ENCODE data around the gene IKZF3. TPM values are rescaled to one million over a fixed set of nuclear protein-coding genes. Genes with fewer than 3 reads are reported as not detected.

IKZF3 gene
- total RNA-seq, 1 experiment from 2014 or later, result 0.22 TPM

DNA sequence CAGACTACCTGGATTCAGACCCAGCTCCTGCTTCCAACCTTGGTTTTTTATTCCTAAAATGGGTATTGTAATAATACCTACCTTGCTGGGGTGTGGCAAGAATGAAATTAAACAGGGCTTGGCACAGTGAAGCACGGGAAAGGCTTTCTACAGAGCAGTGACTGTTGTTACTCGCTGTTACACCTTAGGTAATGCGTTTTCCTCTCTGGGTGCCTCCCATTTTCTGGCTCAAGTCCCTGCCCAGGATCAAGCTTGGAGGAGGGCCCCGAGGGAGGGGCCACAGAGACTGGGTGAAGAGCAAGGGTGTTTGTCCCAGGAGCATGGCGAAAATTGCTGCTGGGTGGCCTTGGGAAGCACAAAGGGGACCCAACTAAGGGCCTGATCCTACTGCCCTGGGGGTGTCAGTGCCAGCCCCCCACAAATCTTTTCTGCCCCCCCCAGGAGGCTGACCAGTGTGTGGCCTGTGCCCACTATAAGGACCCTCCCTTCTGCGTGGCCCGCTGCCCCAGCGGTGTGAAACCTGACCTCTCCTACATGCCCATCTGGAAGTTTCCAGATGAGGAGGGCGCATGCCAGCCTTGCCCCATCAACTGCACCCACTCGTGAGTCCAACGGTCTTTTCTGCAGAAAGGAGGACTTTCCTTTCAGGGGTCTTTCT, 147.1 kb downstream of the IKZF3 start:
- Histone ChIP-seq H2AFZ (ENCODE audit: low read length) (no peak overlapping the region), H3K4me2 (ENCODE audit: insufficient read depth, insufficient read length, low read length) (no peak overlapping the region), H3K27ac (ENCODE audit: insufficient read length, low read depth, low read length) (no peak overlapping the region), H3K4me1 (ENCODE audit: insufficient read depth, low read length) (no peaks in the 10 kb centered on the region), H4K20me1 (ENCODE audit: control insufficient read depth, insufficient read depth, insufficient read length) (no peaks in the 10 kb centered on the region), H3K9me3 (ENCODE audit: control insufficient read depth, low read depth, low read length) (no peaks in the 10 kb centered on the region), H2BK20ac (ENCODE audit: low read depth, low read length, poor library complexity, severe bottlenecking) (no peak overlapping the region), H3K79me1 (ENCODE audit: insufficient read depth, low read depth, low read length, poor library complexity, severe bottlenecking) (no peaks in the 10 kb centered on the region), H3T11ph (ENCODE audit: low read length) (no peak overlapping the region), H2BK15ac (ENCODE audit: low read depth, low read length) (no peak overlapping the region), H4K91ac (ENCODE audit: insufficient read length, low read depth, low read length) (no peak overlapping the region), H3K27me3 (ENCODE audit: insufficient read depth, low read length) (no peaks in the 10 kb centered on the region), H2BK5ac (ENCODE audit: insufficient read length, low read length) (no peak overlapping the region), H3K14ac (ENCODE audit: insufficient read depth, low read length) (no peak overlapping the region), H2BK120ac (ENCODE audit: low read depth, low read length, poor library complexity, severe bottlenecking) (no peak overlapping the region), H4K5ac (ENCODE audit: insufficient read length, low read depth, low read length) (no peak overlapping the region), H4K8ac (replicated peaks; ENCODE audit: insufficient read length, low read depth, low read length) (no peak overlapping the region), H3K4ac (ENCODE audit: low read depth, low read length) (no peak overlapping the region), H2BK12ac (ENCODE audit: insufficient read length, low read depth, low read length) (no peak overlapping the region), H3K23ac (ENCODE audit: insufficient read length, low read depth, low read length) (no peak overlapping the region), H3K56ac (ENCODE audit: insufficient read length, low read depth, low read length) (no peak overlapping the region), H3K18ac (ENCODE audit: insufficient read length, low read depth, low read length) (no peak overlapping the region), H3K79me2 (ENCODE audit: insufficient read depth, low read length) (no peaks in the 10 kb centered on the region), H3K23me2 (ENCODE audit: insufficient read length, low read depth, low read length, poor library complexity, severe bottlenecking) (no peaks in the 10 kb centered on the region), H3K9ac (ENCODE audit: extremely low read depth, insufficient read length, low read length) (no peak overlapping the region), H2AK5ac (ENCODE audit: insufficient read length, low read length) (no peak overlapping the region)
- TF ChIP-seq, protein P1, sequence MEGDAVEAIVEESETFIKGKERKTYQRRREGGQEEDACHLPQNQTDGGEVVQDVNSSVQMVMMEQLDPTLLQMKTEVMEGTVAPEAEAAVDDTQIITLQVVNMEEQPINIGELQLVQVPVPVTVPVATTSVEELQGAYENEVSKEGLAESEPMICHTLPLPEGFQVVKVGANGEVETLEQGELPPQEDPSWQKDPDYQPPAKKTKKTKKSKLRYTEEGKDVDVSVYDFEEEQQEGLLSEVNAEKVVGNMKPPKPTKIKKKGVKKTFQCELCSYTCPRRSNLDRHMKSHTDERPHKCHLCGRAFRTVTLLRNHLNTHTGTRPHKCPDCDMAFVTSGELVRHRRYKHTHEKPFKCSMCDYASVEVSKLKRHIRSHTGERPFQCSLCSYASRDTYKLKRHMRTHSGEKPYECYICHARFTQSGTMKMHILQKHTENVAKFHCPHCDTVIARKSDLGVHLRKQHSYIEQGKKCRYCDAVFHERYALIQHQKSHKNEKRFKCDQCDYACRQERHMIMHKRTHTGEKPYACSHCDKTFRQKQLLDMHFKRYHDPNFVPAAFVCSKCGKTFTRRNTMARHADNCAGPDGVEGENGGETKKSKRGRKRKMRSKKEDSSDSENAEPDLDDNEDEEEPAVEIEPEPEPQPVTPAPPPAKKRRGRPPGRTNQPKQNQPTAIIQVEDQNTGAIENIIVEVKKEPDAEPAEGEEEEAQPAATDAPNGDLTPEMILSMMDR (conservative IDR thresholded peaks at IDR 0.05), result no peak
- H3K36me3 Mint-ChIP-seq (ENCODE audit: insufficient read depth in 1 of 3, low read depth in 3 of 3), result peaks cover 68 to 92% (median 78%) of the 10 kb centered on the region in 3 experiments; a peak in 6 of 7 replicates
- no peaks in the 10 kb centered on the region for H3K9me3 Mint-ChIP-seq
- WGBS (ENCODE audit: extremely low coverage, insufficient read length, low lambda C conversion rate), result no CpG with 5 or more reads among the region's 11 CpGs
- no peak overlapping the region for H3K4me3 Mint-ChIP-seq
- DNase-seq, result no peak
- H3K4me1 Mint-ChIP-seq, result no peaks in the 10 kb centered on the region
- H3K27ac Mint-ChIP-seq, result peak overlapping the region in 2 of 3 experiments; percentile 44 to 84; a peak in 3 of 7 replicates
- H3K27me3 Mint-ChIP-seq (ENCODE audit: low read depth), result no peaks in the 10 kb centered on the region

Measured in H9 (cell line).